DOHH2 (cell line): ENCODE data around the gene RASA2.
"Not testable (repeated sequence)": the region's sequence is repeated elsewhere in the genome, so short reads cannot be mapped to it uniquely, and the experiment has no call there.

Experiments
- H3F3A ChIP-seq: fragments of 200-600 bp; sonication (generic), shearing (Covaris generic); 2 replicates; pipeline ENCODE4 v1.6.0; 2016; ENCODE audit warnings: antibody characterized with exemption, mild to moderate bottlenecking; ENCODE audit not compliant: control insufficient read depth, insufficient read depth
- H3K27ac ChIP-seq: fragments of 200-600 bp; sonication (generic); 2 replicates; pipeline ENCODE4 v1.5.1; 2014; ENCODE audit warnings: low read depth, mild to moderate bottlenecking, low read length, moderate library complexity
- H3K27me3 ChIP-seq: fragments of 200-600 bp; sonication (generic); 2 replicates; pipeline ENCODE4 v1.6.1; 2014; ENCODE audit warnings: mild to moderate bottlenecking, low read length, mixed read lengths; ENCODE audit not compliant: control insufficient read depth
- H3K36me3 ChIP-seq: fragments of 200-600 bp; sonication (generic); 2 replicates; pipeline ENCODE4 v1.6.1; 2014; ENCODE audit warnings: mild to moderate bottlenecking, low read length, moderate library complexity, mixed read lengths; ENCODE audit not compliant: control insufficient read depth
- H3K4me1 ChIP-seq: fragments of 200-600 bp; sonication (generic); 2 replicates; pipeline ENCODE4 v1.6.1; 2014; ENCODE audit warnings: mild to moderate bottlenecking, low read length, mixed read lengths; ENCODE audit not compliant: control insufficient read depth
- H3K4me2 ChIP-seq: fragments of 200-600 bp; sonication (generic); 2 replicates; pipeline ENCODE4 v1.6.0; 2014; ENCODE audit warnings: mild to moderate bottlenecking, low read length, moderate library complexity
- H3K4me3 ChIP-seq: fragments of 200-600 bp; sonication (generic); 2 replicates; pipeline ENCODE4 v1.5.1; 2014; ENCODE audit warnings: mild to moderate bottlenecking, low read length, mixed read lengths
- H3K79me2 ChIP-seq: fragments of 200-600 bp; sonication (generic); 2 replicates; pipeline ENCODE4 v1.6.1; 2014; ENCODE audit warnings: mild to moderate bottlenecking, low read length, mixed read lengths; ENCODE audit not compliant: control insufficient read depth
- H3K9me2 ChIP-seq: fragments of 200-600 bp; sonication (generic); replicated peaks from 2 replicates; pipeline ENCODE4 v1.6.1; 2014; ENCODE audit warnings: mild to moderate bottlenecking, low read length, mixed read lengths; ENCODE audit not compliant: control insufficient read depth
- H3K9me3 ChIP-seq: fragments of 200-600 bp; sonication (generic); 2 replicates; pipeline ENCODE4 v1.6.1; 2014; ENCODE audit warnings: antibody characterized with exemption, low read length, mixed read lengths; ENCODE audit not compliant: control insufficient read depth, insufficient read depth
- H4K20me1 ChIP-seq: fragments of 200-600 bp; sonication (generic); 2 replicates; pipeline ENCODE4 v1.6.0; 2014; ENCODE audit warnings: low read depth, mild to moderate bottlenecking, antibody characterized with exemption, low read length, moderate library complexity; ENCODE audit not compliant: control insufficient read depth, insufficient read depth
- EZH2phosphoT487 ChIP-seq: fragments of 200-600 bp; sonication (generic); IDR thresholded peaks from 2 replicates; pipeline ENCODE4 v1.6.1; 2017; ENCODE audit warnings: borderline replicate concordance, mild to moderate bottlenecking, antibody characterized with exemption, low read length, moderate library complexity, mixed read lengths
- TF ChIP-seq, protein P1 (sequence below): fragments of 200-600 bp; sonication (generic); IDR thresholded peaks from one replicate; pipeline ENCODE4 v1.5.1; 2014; ENCODE audit warnings: antibody characterized with exemption, mild to moderate bottlenecking, low read depth, low read length; ENCODE audit not compliant: poor library complexity, severe bottlenecking

The RASA2 gene

DNA sequence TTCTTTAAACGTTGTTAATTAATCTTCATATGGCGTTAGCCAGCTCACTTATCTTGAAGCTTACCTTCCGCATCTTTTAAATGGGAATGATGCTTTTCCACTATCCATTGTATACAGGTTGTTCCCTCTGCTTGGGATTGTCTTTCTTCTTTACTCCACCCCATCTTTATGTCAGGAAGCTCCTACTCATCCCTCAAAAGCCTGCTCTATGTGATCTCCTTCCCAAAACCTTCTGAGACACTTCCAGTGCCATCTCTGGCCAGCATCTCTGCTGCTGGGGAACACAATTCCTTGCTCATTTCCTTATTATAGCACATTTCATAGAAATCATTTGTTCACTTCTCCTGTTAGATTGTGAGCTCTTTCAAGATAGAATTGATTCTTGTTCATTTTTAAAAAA, 4.3 kb downstream of the RASA2 start:
- H3K27ac ChIP-seq: no peak overlapping the region
- no peak overlapping the region for H3K4me3 ChIP-seq
- H3K4me2 ChIP-seq: no peak overlapping the region
- no peaks in the 10 kb centered on the region for H3K9me3 ChIP-seq
- peaks cover 33% of the 10 kb centered on the region for H3K4me1 ChIP-seq
- H3F3A ChIP-seq: peaks cover 9% of the 10 kb centered on the region
- H3K79me2 ChIP-seq: peaks cover 89% of the 10 kb centered on the region
- no peaks in the 10 kb centered on the region for H3K9me2 ChIP-seq
- peaks cover 13% of the 10 kb centered on the region; the same call in 1 of the 2 replicates for H4K20me1 ChIP-seq
- no peaks in the 10 kb centered on the region for H3K27me3 ChIP-seq
- H3K36me3 ChIP-seq: peaks cover 36% of the 10 kb centered on the region
- TF ChIP-seq, protein P1, sequence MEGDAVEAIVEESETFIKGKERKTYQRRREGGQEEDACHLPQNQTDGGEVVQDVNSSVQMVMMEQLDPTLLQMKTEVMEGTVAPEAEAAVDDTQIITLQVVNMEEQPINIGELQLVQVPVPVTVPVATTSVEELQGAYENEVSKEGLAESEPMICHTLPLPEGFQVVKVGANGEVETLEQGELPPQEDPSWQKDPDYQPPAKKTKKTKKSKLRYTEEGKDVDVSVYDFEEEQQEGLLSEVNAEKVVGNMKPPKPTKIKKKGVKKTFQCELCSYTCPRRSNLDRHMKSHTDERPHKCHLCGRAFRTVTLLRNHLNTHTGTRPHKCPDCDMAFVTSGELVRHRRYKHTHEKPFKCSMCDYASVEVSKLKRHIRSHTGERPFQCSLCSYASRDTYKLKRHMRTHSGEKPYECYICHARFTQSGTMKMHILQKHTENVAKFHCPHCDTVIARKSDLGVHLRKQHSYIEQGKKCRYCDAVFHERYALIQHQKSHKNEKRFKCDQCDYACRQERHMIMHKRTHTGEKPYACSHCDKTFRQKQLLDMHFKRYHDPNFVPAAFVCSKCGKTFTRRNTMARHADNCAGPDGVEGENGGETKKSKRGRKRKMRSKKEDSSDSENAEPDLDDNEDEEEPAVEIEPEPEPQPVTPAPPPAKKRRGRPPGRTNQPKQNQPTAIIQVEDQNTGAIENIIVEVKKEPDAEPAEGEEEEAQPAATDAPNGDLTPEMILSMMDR: no peak
- no peak for TF ChIP-seq EZH2phosphoT487

GRCh38 chr3:141491929-141492328, 5.1 kb downstream of the RASA2 start:
- Histone ChIP-seq H3K4me1 (peaks cover 27% of the 10 kb centered on the region), H4K20me1 (peaks cover 13% of the 10 kb centered on the region; the same call in 1 of the 2 replicates), H3K79me2 (peaks cover 89% of the 10 kb centered on the region), H3K9me3 (no peaks in the 10 kb centered on the region), H3F3A (peaks cover 7% of the 10 kb centered on the region; the same call in 1 of the 2 replicates), H3K9me2 (no peaks in the 10 kb centered on the region), H3K27me3 (no peaks in the 10 kb centered on the region), H3K4me2 (no peak overlapping the region), H3K36me3 (peaks cover 36% of the 10 kb centered on the region), H3K4me3 (no peak overlapping the region), H3K27ac (no peak overlapping the region)
- TF ChIP-seq EZH2phosphoT487: no peak
- TF ChIP-seq, protein P1: no peak

GRCh38 chr3:141493184-141493583, 6.4 kb downstream of the RASA2 start:
- TF ChIP-seq EZH2phosphoT487: no peak
- TF ChIP-seq, protein P1: no peak
- peaks cover 12% of the 10 kb centered on the region; the same call in 1 of the 2 replicates for H4K20me1 ChIP-seq
- H3K4me3 ChIP-seq: no peak overlapping the region
- peaks cover 5% of the 10 kb centered on the region; the same call in 1 of the 2 replicates for H3F3A ChIP-seq
- no peaks in the 10 kb centered on the region for H3K9me3 ChIP-seq
- no peak overlapping the region for H3K4me2 ChIP-seq
- H3K27me3 ChIP-seq: no peaks in the 10 kb centered on the region
- peaks cover 36% of the 10 kb centered on the region for H3K36me3 ChIP-seq
- no peaks in the 10 kb centered on the region for H3K9me2 ChIP-seq
- peaks cover 87% of the 10 kb centered on the region for H3K79me2 ChIP-seq
- peaks cover 29% of the 10 kb centered on the region for H3K4me1 ChIP-seq
- no peak overlapping the region for H3K27ac ChIP-seq

GRCh38 chr3:141497589-141497988, 10.8 kb downstream of the RASA2 start:
- peaks cover 29% of the 10 kb centered on the region for H3K36me3 ChIP-seq
- H3K27ac ChIP-seq, H3F3A ChIP-seq, H3K9me3 ChIP-seq, H3K9me2 ChIP-seq, H4K20me1 ChIP-seq, H3K27me3 ChIP-seq, H3K4me3 ChIP-seq, H3K4me2 ChIP-seq: not testable (repeated sequence)
- H3K79me2 ChIP-seq: peaks cover 87% of the 10 kb centered on the region
- H3K4me1 ChIP-seq: peaks cover 29% of the 10 kb centered on the region
